Stimulated activated naive CD8-positive, alpha-beta T cell treated with anti-CD3 and anti-CD28 coated beads, Interleukin-15, Interleukin-2, amounts not matched to agents 100 U/mL and 50 U/mL, for 24 hours (primary cell): ENCODE measurements around the gene CIBAR2.
"Not testable (repeated sequence)": the region's sequence is repeated elsewhere in the genome, so short reads cannot be mapped to it uniquely, and the experiment has no call there.

Experiments used
- ATAC-seq: fragments of 150-1000 bp; cut with Tn5 transposase; one replicate; pipeline ENCODE4 v1.10.0; 2021
- DNase-seq: peaks from one replicate; pipeline ENCODE4 v3.0.0; 2021

CIBAR2 gene

DNA sequence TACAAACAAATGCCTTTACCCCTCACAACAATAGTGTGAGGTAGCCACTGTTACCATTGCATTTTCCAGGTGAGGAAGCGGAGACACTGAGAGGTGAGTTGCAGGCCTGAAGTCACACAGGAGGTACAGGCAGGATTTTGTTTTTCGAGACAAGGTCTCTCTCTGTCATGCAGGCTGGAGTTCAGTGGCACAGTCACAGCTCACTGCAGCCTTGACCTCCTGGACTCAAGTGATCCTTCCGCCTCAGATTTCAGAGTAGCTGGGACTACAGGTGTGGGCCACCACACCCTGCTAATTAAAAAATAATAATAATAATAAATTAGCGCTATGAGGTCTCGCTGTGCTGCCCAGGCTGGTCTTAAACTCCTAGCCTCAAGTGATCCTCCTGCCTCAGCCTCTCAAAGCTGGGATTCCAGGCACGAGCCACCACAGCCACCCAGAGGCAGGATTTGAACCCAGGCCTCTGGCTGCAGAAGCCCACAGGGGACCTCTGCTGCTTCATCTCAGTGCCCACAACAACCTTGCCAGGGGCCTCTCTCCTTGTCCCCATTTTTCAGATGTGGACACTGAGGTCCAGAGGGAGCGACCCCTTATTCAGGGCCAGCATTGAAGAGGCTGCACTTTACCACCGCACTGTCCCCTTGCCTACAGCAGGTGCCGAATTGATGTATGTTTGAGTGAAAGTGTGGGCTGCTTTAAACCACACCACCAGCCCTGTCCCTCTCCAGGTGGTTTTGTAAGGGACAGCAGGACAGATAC lies 16.0 kb upstream of the CIBAR2 start:
- DNase-seq: no peak
- ATAC-seq: no peak

GRCh38 chr16:85127379-85127723 lies 15.1 kb upstream of the CIBAR2 start:
- peak; percentile 6 for ATAC-seq

GRCh38 chr16:85126705-85127378 lies 14.6 kb upstream of the CIBAR2 start:
- ATAC-seq: peak; percentile 44
- DNase-seq: peak; percentile 50

More at GRCh38 chr16:85127379-85127723, 15.1 kb upstream of the CIBAR2 start:
- DNase-seq: no peak

- peak; percentile 4 for ATAC-seq
- no peak for DNase-seq
Observed at GRCh38 chr16:85126394-85126704, 14.1 kb upstream of the CIBAR2 start.

- DNase-seq: no peak
- ATAC-seq: no peak
Observed at GRCh38 chr16:85125570-85126393, 13.5 kb upstream of the CIBAR2 start.

- no peak for DNase-seq
- ATAC-seq: no peak
Observed at GRCh38 chr16:85124636-85125346, 12.5 kb upstream of the CIBAR2 start.

DNA sequence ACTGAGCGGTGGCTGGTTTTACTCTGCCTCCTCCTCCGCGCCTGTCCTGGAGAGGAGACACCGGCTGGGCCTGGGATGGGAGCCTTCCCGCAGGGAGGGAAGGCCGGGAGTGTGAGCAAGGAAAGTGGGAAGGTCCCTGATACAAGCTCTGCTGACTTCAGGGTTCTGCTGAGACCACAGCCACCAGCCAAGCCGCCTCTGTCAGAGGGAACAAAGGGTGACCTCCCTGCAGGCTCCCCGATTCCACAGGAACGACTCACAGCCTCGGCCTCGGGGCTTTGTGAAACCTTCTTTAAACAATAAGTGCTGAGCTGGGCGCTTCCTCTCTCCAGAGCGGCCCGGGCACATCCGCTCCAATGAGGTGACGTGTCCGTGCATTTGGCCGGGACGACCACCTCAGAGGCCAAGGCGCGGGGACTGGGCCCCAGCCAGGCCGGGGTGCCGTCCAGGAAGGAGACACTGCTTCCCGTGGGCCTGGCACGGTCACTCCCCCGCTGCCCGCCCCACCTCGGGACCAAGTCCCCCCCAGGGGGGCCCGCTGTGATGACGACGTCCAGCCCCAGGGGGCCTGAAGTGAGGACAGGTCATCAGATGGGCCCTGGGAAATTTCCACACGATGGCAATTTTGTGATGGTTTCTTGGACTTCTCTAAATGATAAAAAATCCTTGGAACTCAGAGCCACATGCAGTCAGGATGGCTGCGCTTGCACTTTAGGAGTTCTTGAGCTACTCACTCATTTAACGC lies 11.8 kb upstream of the CIBAR2 start:
- DNase-seq (no peak), ATAC-seq (no peak)

DNA sequence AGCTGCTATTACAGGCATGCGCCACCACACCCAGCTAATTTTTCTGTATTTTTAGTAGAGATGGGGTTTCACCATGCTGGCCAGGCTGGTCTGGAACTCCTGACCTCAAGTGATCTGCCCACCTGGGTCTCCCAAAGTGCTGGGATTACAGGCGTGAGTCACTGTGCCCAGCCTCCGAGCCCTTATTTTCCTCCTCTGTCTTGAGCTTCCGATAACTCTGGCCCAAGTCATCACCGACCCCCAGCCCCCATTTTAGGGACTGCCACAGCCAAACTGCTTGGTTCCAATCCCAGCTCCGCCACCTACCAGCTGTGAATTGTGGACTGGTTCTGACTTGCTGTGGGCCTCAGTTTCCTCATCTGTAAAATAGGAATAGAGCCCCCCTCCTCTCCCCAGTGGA lies 11.2 kb upstream of the CIBAR2 start:
- not testable (repeated sequence) for ATAC-seq

GRCh38 chr16:85120006-85120340 lies 7.7 kb upstream of the CIBAR2 start:
- DNase-seq: no peak
- no peak for ATAC-seq

More for the DNA sequence above, 11.2 kb upstream of the CIBAR2 start:
- DNase-seq: not testable (repeated sequence)

DNA sequence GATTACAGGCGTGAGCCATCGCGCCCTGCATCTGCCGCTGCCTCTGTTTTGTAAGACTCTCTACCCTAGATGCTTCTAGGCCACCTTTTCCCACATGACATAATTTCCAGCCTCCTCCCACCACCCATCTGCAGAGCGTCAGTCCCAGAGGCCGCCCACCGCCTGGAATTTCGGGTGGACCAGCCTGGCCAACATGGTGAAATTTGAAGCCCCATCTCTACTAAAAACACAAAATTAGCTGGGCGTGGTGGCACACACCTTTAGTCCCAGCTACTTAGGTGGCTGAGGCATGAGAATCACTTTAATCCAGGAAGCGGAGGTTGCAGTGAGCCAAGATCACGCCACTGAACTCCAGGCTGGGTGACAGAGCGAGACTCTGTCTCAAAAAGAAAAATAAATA lies 5.1 kb upstream of the CIBAR2 start:
- ATAC-seq: no peak
- no peak for DNase-seq

GRCh38 chr16:85114909-85115567 lies 2.8 kb upstream of the CIBAR2 start:
- peak; percentile 95 for DNase-seq
- ATAC-seq: peak; percentile 84

DNA sequence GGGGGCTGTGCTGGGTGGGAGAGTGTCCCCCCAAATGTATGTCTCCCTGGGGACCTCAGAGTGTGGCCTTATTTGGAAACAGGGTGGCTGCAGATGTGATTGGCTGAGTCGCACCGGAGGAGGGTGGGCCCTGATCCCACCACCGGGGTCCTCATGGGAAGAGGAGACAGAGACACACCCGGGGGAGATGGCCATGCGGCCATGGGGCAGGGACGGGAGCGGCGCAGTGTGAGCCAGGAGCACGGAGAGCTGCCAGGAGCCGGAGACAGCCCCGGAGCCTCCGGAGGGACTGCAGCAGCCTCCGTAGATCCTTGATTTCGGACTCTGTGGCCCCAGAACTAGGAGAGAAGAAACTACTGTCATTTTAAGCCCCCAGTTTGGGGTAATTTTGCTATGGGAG lies 1.6 kb upstream of the CIBAR2 start:
- DNase-seq: no peak
- no peak for ATAC-seq

DNA sequence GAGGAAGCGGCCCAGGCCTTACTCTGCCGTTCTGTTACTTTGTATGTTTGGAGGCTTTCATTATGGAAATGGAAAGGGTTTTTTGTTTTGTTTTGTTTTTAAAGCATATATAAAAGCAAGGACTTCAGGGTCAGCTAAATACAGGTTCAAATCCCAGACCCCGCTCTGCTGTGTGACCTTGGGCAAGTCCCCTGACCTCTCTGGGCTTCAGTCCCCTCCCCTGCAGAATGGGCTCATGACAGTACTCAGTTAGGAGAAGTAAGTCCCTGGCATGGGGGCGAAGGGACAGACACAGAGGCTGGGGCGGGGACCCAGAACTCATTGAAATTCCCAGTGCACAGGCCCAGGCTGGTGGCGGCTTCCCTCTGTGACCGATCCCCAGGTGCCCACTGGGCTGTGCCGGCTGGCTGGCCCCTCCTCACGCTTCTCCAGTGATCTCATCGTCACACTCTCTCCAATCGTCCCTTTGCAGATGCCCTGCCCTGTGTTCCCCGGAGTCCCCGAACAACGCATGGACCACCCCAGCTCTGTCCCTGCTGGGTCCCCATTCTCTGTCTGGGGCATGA lies 979 bp upstream of the CIBAR2 start:
- DNase-seq: no peak
- ATAC-seq: no peak

- DNase-seq (no peak), ATAC-seq (no peak)
Observed at GRCh38 chr16:85111184-85111583, 1.1 kb downstream of the CIBAR2 start.

DNA sequence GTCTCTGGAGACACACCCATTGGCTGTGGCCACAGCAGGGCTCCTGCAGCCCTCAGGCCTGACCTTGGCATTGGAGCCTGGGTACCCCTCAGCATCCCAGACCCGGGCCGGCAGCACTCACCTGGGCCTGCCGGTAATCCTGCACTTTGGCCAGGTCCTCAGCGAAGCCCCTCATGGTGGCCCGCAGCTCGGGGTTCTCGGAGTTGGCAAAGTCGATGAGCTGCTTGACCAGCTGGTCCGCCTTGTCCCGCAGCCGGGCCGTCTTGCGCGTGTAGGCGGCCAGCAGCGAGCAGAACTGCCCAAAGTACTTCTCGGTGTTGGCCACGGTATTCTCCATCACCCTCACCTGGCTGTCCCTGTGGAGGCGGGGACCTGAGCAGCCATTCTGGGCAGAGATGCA lies 2.2 kb downstream of the CIBAR2 start:
- DNase-seq (no peak), ATAC-seq (no peak)

GRCh38 chr16:85107532-85107931 lies 4.7 kb downstream of the CIBAR2 start:
- DNase-seq (no peak), ATAC-seq (no peak)

GRCh38 chr16:85107083-85107482 lies 5.2 kb downstream of the CIBAR2 start:
- DNase-seq: no peak
- no peak for ATAC-seq

DNA sequence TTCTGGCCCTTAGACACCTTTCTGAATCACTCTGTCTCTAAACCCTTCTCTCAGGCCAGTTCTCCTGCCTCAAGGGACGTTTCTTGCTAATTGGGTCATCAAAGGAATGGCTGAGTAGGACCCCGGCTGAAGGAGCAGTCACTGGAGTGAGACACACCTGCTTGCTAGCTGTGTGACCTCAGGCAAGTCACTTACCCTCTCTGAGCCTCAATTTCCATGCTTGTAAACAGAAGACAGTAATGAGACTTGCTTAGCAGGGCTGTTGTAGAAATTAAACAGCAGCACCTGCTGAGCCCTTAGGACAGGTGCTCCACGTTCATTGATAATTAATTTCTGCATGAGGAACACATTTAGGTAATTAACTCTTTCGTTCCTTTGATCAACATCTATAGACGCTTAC lies 6.8 kb downstream of the CIBAR2 start:
- no peak for ATAC-seq

DNA sequence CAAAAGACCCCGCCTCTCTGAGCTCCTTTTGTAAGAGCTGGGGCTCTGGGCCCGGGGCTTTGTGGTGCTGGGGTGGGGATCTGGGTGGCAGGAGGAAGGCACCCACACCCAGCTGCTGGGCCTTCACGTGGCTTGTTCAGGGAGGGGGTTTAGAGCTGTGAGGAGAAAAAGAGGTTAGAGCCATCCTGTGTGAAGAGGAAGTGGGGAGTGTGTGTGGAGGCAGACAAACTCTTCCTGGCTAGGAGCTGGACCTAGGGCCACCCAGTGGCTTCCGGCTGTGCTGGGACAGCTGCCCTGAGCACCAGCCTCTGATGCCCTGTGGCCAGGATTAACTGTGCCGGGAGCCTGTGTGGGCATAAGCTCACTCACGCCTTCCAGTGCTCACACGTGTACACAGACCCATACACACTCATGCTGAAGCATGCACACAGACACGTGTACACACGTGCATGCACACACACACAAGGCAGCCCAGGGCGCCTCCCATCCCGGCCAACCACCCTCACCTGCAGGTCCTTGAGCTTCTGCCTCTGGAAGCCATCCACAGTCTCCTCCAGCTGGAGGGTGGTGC lies 7.4 kb downstream of the CIBAR2 start:
- ATAC-seq: peak; percentile 42

More for the DNA sequence above, 6.8 kb downstream of the CIBAR2 start:
- no peak for DNase-seq

GRCh38 chr16:85104147-85104546 lies 8.1 kb downstream of the CIBAR2 start:
- no peak for DNase-seq
- ATAC-seq: no peak

More for the DNA sequence above, 7.4 kb downstream of the CIBAR2 start:
- DNase-seq: no peak
